GM12878 (cell line): ENCODE results near the gene SLC1A5. TPM values are rescaled to one million over a fixed set of nuclear protein-coding genes. Genes with fewer than 3 reads are reported as not detected.

Experiments used
- ATF7 ChIP-seq: fragments of 450-650 bp; IDR thresholded peaks from 2 replicates; pipeline ENCODE4 v1.6.1; 2016; ENCODE audit warnings: low read depth, mild to moderate bottlenecking
- BMI1 ChIP-seq: fragments of 450-650 bp; IDR thresholded peaks from 2 replicates; pipeline ENCODE4 v1.6.1; 2016; ENCODE audit warnings: mild to moderate bottlenecking, moderate library complexity, borderline replicate concordance
- CTCF ChIP-seq, 3 experiments: IDR thresholded peaks in 2 of 3; conservative IDR thresholded peaks in 1 of 3; 2 replicates each; pipeline ENCODE4 v1.5.1; 2011; ENCODE audit warnings: low read depth in 3 of 3, low read length in 3 of 3, mild to moderate bottlenecking in 3 of 3, control low read depth in 2 of 3, moderate library complexity in 2 of 3, inconsistent platforms in 1 of 3, mixed read lengths in 1 of 3; ENCODE audit not compliant: control insufficient read depth in 2 of 3, insufficient read depth in 1 of 3; ENCODE audit errors: extremely low read depth in 1 of 3
- E2F8 ChIP-seq: fragments of 450-650 bp; IDR thresholded peaks from 2 replicates; pipeline ENCODE4 v1.6.1; 2018; ENCODE audit warnings: mild to moderate bottlenecking, low read depth, moderate library complexity; ENCODE audit not compliant: partially characterized antibody
- FOS ChIP-seq: IDR thresholded peaks from 3 replicates; pipeline ENCODE4 v1.6.1; 2011; ENCODE audit warnings: borderline replicate concordance; ENCODE audit not compliant: insufficient read length; ENCODE audit errors: extremely low read depth
- IKZF1 ChIP-seq: fragments of 450-650 bp; conservative IDR thresholded peaks from 2 replicates; pipeline ENCODE4 v1.6.1; 2017; ENCODE audit warnings: antibody characterized with exemption, mild to moderate bottlenecking
- KLF5 ChIP-seq: fragments of 450-650 bp; IDR thresholded peaks from 2 replicates; pipeline ENCODE4 v1.6.1; 2014; ENCODE audit warnings: mild to moderate bottlenecking; ENCODE audit not compliant: partially characterized antibody
- MTA3 ChIP-seq: IDR thresholded peaks from 2 replicates; pipeline ENCODE4 v1.6.1; 2012; ENCODE audit warnings: low read length, inconsistent platforms, borderline replicate concordance
- MYB ChIP-seq: fragments of 150-350 bp; IDR thresholded peaks from 2 replicates; pipeline ENCODE4 v1.6.1; 2014; ENCODE audit warnings: mild to moderate bottlenecking, low read depth, low read length, borderline replicate concordance
- NFIC ChIP-seq: IDR thresholded peaks from 2 replicates; pipeline ENCODE4 v1.6.1; 2012; ENCODE audit warnings: low read depth, mild to moderate bottlenecking, inconsistent platforms, low read length, moderate library complexity
- NR2C2 ChIP-seq: IDR thresholded peaks from 2 replicates; pipeline ENCODE4 v1.6.1; 2011; ENCODE audit warnings: borderline replicate concordance, low read depth; ENCODE audit not compliant: control insufficient read depth, insufficient read length
- POLR2AphosphoS2 ChIP-seq: IDR thresholded peaks from 2 replicates; pipeline ENCODE4 v1.6.1; 2011; ENCODE audit warnings: low read depth, mild to moderate bottlenecking, low read length, improper control_type of control experiment, moderate library complexity
- PRDM15 ChIP-seq: fragments of 450-650 bp; formaldehyde crosslinking; IDR thresholded peaks from 2 replicates; pipeline ENCODE4 v1.4.0; 2020; ENCODE audit warnings: mild to moderate bottlenecking, moderate library complexity
- SREBF2 ChIP-seq: IDR thresholded peaks from 2 replicates; pipeline ENCODE4 v1.6.1; 2012; ENCODE audit warnings: mild to moderate bottlenecking, low read length
- TBL1XR1 ChIP-seq: IDR thresholded peaks from 2 replicates; pipeline ENCODE4 v1.6.1; 2012; ENCODE audit warnings: low read depth, low read length, improper control_type of control experiment
- TCF7 ChIP-seq: IDR thresholded peaks from 2 replicates; pipeline ENCODE4 v1.6.1; 2014; ENCODE audit warnings: antibody characterized with exemption, borderline replicate concordance
- USF1 ChIP-seq: IDR thresholded peaks from 2 replicates; pipeline ENCODE4 v1.6.1; 2011; ENCODE audit warnings: borderline replicate concordance, low read depth, mild to moderate bottlenecking, moderate library complexity, mixed read lengths, low read length; ENCODE audit not compliant: insufficient read depth; ENCODE audit errors: extremely low read length
- WRNIP1 ChIP-seq: IDR thresholded peaks from 2 replicates; pipeline ENCODE4 v1.6.1; 2011; ENCODE audit warnings: low read depth, low read length, improper control_type of control experiment, borderline replicate concordance
- ZNF207 ChIP-seq: fragments of 450-650 bp; IDR thresholded peaks from 2 replicates; pipeline ENCODE4 v1.6.1; 2014; ENCODE audit warnings: antibody characterized with exemption, mild to moderate bottlenecking, borderline replicate concordance
- ZZZ3 ChIP-seq: IDR thresholded peaks from 2 replicates; pipeline ENCODE4 v1.6.1; 2011; ENCODE audit warnings: low read depth; ENCODE audit not compliant: control insufficient read depth, insufficient read length
- polyA plus RNA-seq, 11 experiments: library from polyadenylated mRNA; depleted of rRNA in 4 of 11; unstranded in 6 of 11; stranded (reverse) in 5 of 11; fragments of >200 nt; fragmentation: Nextera tagmentation in 4 of 11; fragmentation: Illumina TruSeq in 1 of 11; extraction: Ambion mirVana in 4 of 11; extraction: Trizol in 1 of 11; gene quantifications; 1 replicate in 1 of 11; 2 replicates in 10 of 11; pipeline versions ENCODE4 v1.2.1 to v1.2.3, GENCODE V29; 2011 to 2016; ENCODE audit warnings: inconsistent platforms in 2 of 11, missing spikeins in 2 of 11, low read depth in 1 of 11
- total RNA-seq, 4 experiments: library from RNA; depleted of rRNA in 3 of 4; stranded (reverse); fragments of >200 nt in 3 of 4; fragmentation: Illumina TruSeq in 1 of 4; extraction: Trizol in 1 of 4; gene quantifications; 2 replicates each; pipeline versions ENCODE4 v1.2.1 to v1.2.3, GENCODE V29; 2013 to 2021

SLC1A5 gene
- total and polyA plus RNA-seq, 10 of the 15 experiments (the other 5 are each of a cell fraction or from before 2014, with no cell fraction given), result 9.1 to 129 (median 60.9) TPM

- TF ChIP-seq CTCF (IDR thresholded peaks at IDR 0.05 in 2 of 3, conservative IDR thresholded peaks at IDR 0.05 in 1 of 3; ENCODE audit: control insufficient read depth in 2 of 3, extremely low read depth in 1 of 3, insufficient read depth in 1 of 3, low read depth in 3 of 3, low read length in 3 of 3), result no peak
- TF ChIP-seq TCF7, result no peak
- TF ChIP-seq BMI1, result no peak
- TF ChIP-seq PRDM15, result no peak
- TF ChIP-seq KLF5, result no peak
- TF ChIP-seq MYB, result no peak
- TF ChIP-seq MTA3, result no peak
- no peak for TF ChIP-seq WRNIP1
- no peak for TF ChIP-seq ZZZ3
- TF ChIP-seq ATF7, result peak; percentile 1; the same call in 1 of the 2 replicates
- no peak for TF ChIP-seq USF1
- TF ChIP-seq ZNF207, result no peak
- TF ChIP-seq NR2C2, result no peak
- no peak for TF ChIP-seq E2F8
- no peak for TF ChIP-seq SREBF2
- no peak for TF ChIP-seq POLR2AphosphoS2
- TF ChIP-seq IKZF1, result peak; percentile 91
- no peak for TF ChIP-seq FOS
- TF ChIP-seq TBL1XR1, result 0 out of 2 replicates have a peak, but pooled peaks have one; percentile 34
- TF ChIP-seq NFIC, result 0 out of 2 replicates have a peak, but pooled peaks have one; percentile 14
These were observed 2.0 kb downstream of the SLC1A5 start (continued) for GRCh38 chr19:46786236-46787039.
